KMS-11 (cell line): ENCODE data around the gene VAV1.

Experiments used
- H2AFZ ChIP-seq: fragments of 200-600 bp; sonication (generic); 2 replicates; pipeline ENCODE4 v1.6.1; 2016; ENCODE audit warnings: antibody characterized with exemption, mixed run types, low read depth
- H3K27ac ChIP-seq: fragments of 200-600 bp; sonication (generic); 2 replicates; pipeline ENCODE4 v1.6.1; 2016; ENCODE audit warnings: mild to moderate bottlenecking, mixed run types
- H3K27me3 ChIP-seq: fragments of 200-600 bp; sonication (generic); 2 replicates; pipeline ENCODE4 v1.6.1; 2017; ENCODE audit warnings: mild to moderate bottlenecking, low read depth, mixed run types, moderate library complexity; ENCODE audit not compliant: insufficient read depth
- H3K36me3 ChIP-seq: fragments of 200-600 bp; sonication (generic); 2 replicates; pipeline ENCODE4 v1.6.1; 2017; ENCODE audit warnings: mild to moderate bottlenecking, mixed run types; ENCODE audit not compliant: insufficient read depth
- H3K4me1 ChIP-seq: fragments of 200-600 bp; sonication (generic); 2 replicates; pipeline ENCODE4 v1.6.1; 2016; ENCODE audit warnings: mild to moderate bottlenecking, low read depth, mixed run types; ENCODE audit not compliant: poor library complexity, severe bottlenecking
- H3K4me2 ChIP-seq: fragments of 200-600 bp; sonication (generic); 2 replicates; pipeline ENCODE4 v1.7.0; 2016; ENCODE audit warnings: mild to moderate bottlenecking, mixed run types
- H3K4me3 ChIP-seq: fragments of 200-600 bp; sonication (generic); IDR thresholded peaks from 2 replicates; pipeline ENCODE4 v1.6.1; 2017; ENCODE audit warnings: low read depth, low read length, mixed read lengths; ENCODE audit not compliant: insufficient read depth
- H3K79me2 ChIP-seq: fragments of 200-600 bp; sonication (generic); 2 replicates; pipeline ENCODE4 v1.6.1; 2016; ENCODE audit warnings: low read depth, mixed run types; ENCODE audit not compliant: insufficient read depth
- H3K9ac ChIP-seq: fragments of 200-600 bp; sonication (generic); 2 replicates; pipeline ENCODE4 v1.6.1; 2016; ENCODE audit warnings: mild to moderate bottlenecking, mixed run types
- H4K20me1 ChIP-seq: fragments of 200-600 bp; sonication (generic); 2 replicates; pipeline ENCODE4 v1.6.1; 2016; ENCODE audit warnings: mild to moderate bottlenecking, mixed run types; ENCODE audit not compliant: insufficient read depth
- CTCF ChIP-seq: fragments of 200-600 bp; sonication (generic); conservative IDR thresholded peaks from 2 replicates; pipeline ENCODE4 v1.6.1; 2017; ENCODE audit warnings: low read depth, mild to moderate bottlenecking, antibody characterized with exemption, low read length, moderate library complexity, mixed read lengths

VAV1 gene

GRCh38 chr19:6737284-6737872, 35.1 kb upstream of the VAV1 start, which contains the start of gene GPR108:
GPR108 (minus strand) TSS chr19:6737580; CDS start chr19:6737576, 4 bp downstream.
- H3K27ac ChIP-seq, result peak within 1 kb of the TSS; percentile 54
- H3K79me2 ChIP-seq, result peaks cover 3% of the 10 kb centered on the region; the same call in 1 of the 2 replicates
- H3K4me3 ChIP-seq, result no peak within 1 kb of the TSS
- no peaks in the 10 kb centered on the region for H3K27me3 ChIP-seq
- peak within 1 kb of the TSS; percentile 60; the same call in 1 of the 2 replicates for H3K9ac ChIP-seq
- H3K36me3 ChIP-seq, result no peaks in the 10 kb centered on the region
- no peaks in the 10 kb centered on the region for H4K20me1 ChIP-seq
- peak within 1 kb of the TSS; percentile 93 for H2AFZ ChIP-seq
- peak within 1 kb of the TSS; percentile 100 for H3K4me2 ChIP-seq
- TF ChIP-seq CTCF, result no peak
- peaks cover 35% of the 10 kb centered on the region for H3K4me1 ChIP-seq

GRCh38 chr19:6737873-6738786, 34.4 kb upstream of the VAV1 start:
- Histone ChIP-seq H3K36me3 (no peaks in the 10 kb centered on the region), H3K27ac (peak overlapping the region; percentile 49), H3K79me2 (peaks cover 3% of the 10 kb centered on the region; the same call in 1 of the 2 replicates), H3K4me2 (peak overlapping the region; percentile 100), H3K27me3 (no peaks in the 10 kb centered on the region), H3K9ac (peak overlapping the region; percentile 53; the same call in 1 of the 2 replicates), H3K4me1 (peaks cover 35% of the 10 kb centered on the region), H3K4me3 (no peak overlapping the region), H2AFZ (peak overlapping the region; percentile 93), H4K20me1 (no peaks in the 10 kb centered on the region)
- peak; percentile 76 for TF ChIP-seq CTCF

- H2AFZ ChIP-seq, result peak overlapping the region; percentile 93
- H3K4me3 ChIP-seq, result no peak overlapping the region
- peaks cover 3% of the 10 kb centered on the region; the same call in 1 of the 2 replicates for H3K79me2 ChIP-seq
- H3K4me2 ChIP-seq, result peak overlapping the region; percentile 100
- peaks cover 35% of the 10 kb centered on the region for H3K4me1 ChIP-seq
- peak overlapping the region; percentile 49 for H3K27ac ChIP-seq
- no peaks in the 10 kb centered on the region for H3K36me3 ChIP-seq
- peak; percentile 54; the same call in 1 of the 2 replicates for TF ChIP-seq CTCF
- H3K27me3 ChIP-seq, result no peaks in the 10 kb centered on the region
- peak overlapping the region; percentile 53; the same call in 1 of the 2 replicates for H3K9ac ChIP-seq
- no peaks in the 10 kb centered on the region for H4K20me1 ChIP-seq
Observed at GRCh38 chr19:6738787-6739389, 33.6 kb upstream of the VAV1 start.

GRCh38 chr19:6739390-6739882, 33.1 kb upstream of the VAV1 start, which contains the start of gene TRIP10:
TRIP10 (plus strand) TSS chr19:6739680; CDS start chr19:6739762, 82 bp downstream.
- Histone ChIP-seq H3K4me2 (peak within 1 kb of the TSS; percentile 100), H3K27ac (peak within 1 kb of the TSS; percentile 49), H3K9ac (peak within 1 kb of the TSS; percentile 62), H3K27me3 (no peaks in the 10 kb centered on the region), H4K20me1 (no peaks in the 10 kb centered on the region), H3K79me2 (peaks cover 3% of the 10 kb centered on the region; the same call in 1 of the 2 replicates), H3K4me3 (no peak within 1 kb of the TSS), H3K36me3 (no peaks in the 10 kb centered on the region), H2AFZ (peak within 1 kb of the TSS; percentile 93), H3K4me1 (peaks cover 35% of the 10 kb centered on the region)
- no peak for TF ChIP-seq CTCF
